ENCODE data around the gene RRAGD. TPM values are rescaled to one million over a fixed set of nuclear protein-coding genes. Genes with fewer than 3 reads are reported as not detected.

Gene RRAGD
- total and polyA plus RNA-seq, 4 donors = 4.7 to 6.7 (median 5.6) TPM

DNA sequence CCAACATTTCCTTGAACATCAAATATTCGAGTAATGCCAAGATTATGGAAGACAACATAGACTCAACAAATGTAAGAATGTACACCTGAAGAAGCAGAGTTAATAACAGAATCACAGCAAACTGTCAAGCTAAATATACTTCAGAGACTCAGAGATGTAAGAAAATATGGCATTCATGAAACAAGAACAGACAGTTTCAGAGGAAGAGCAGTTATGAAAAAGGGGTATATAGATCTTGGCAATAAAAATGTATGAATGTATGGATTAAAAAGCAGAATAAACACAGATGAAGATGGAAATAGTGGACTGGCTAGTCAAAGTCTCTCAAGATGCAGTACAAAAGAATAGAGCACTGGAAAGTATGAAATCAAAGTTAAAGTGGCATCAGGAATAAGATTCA, 18.4 kb downstream of the RRAGD start:
- TF ChIP-seq, protein P1, sequence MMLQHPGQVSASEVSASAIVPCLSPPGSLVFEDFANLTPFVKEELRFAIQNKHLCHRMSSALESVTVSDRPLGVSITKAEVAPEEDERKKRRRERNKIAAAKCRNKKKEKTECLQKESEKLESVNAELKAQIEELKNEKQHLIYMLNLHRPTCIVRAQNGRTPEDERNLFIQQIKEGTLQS (IDR thresholded peaks at IDR 0.05) = no peak
- TF ChIP-seq FOXA2 (IDR thresholded peaks at IDR 0.05) (no peak), FOXA1 (IDR thresholded peaks at IDR 0.05) (no peak), CTCF (IDR thresholded peaks at IDR 0.05; ENCODE audit: low read depth, low read length, missing input control) (no peak), MAX (IDR thresholded peaks at IDR 0.05) (no peak), TAF1 (conservative IDR thresholded peaks at IDR 0.05) (no peak), JUND (IDR thresholded peaks at IDR 0.05) (no peak), HNF4G (IDR thresholded peaks at IDR 0.05) (no peak), GABPA (IDR thresholded peaks at IDR 0.05 in 1 of 2, conservative IDR thresholded peaks at IDR 0.05 in 1 of 2) (no peak), SP1 (IDR thresholded peaks at IDR 0.05) (no peak), RXRA (IDR thresholded peaks at IDR 0.05) (no peak), RAD21 (IDR thresholded peaks at IDR 0.05) (no peak)
- TF ChIP-seq, protein P2, sequence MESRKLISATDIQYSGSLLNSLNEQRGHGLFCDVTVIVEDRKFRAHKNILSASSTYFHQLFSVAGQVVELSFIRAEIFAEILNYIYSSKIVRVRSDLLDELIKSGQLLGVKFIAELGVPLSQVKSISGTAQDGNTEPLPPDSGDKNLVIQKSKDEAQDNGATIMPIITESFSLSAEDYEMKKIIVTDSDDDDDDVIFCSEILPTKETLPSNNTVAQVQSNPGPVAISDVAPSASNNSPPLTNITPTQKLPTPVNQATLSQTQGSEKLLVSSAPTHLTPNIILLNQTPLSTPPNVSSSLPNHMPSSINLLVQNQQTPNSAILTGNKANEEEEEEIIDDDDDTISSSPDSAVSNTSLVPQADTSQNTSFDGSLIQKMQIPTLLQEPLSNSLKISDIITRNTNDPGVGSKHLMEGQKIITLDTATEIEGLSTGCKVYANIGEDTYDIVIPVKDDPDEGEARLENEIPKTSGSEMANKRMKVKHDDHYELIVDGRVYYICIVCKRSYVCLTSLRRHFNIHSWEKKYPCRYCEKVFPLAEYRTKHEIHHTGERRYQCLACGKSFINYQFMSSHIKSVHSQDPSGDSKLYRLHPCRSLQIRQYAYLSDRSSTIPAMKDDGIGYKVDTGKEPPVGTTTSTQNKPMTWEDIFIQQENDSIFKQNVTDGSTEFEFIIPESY (IDR thresholded peaks at IDR 0.05) = no peak
- H3K9me3 ChIP-seq (ENCODE audit: control insufficient read depth in 4 of 4, low read length in 3 of 4) = no peaks in the 10 kb centered on the region
- H3K27me3 ChIP-seq (ENCODE audit: control insufficient read depth in 4 of 4, insufficient read depth in 4 of 4, low read length in 3 of 4) = no peaks in the 10 kb centered on the region
- DNase-seq (ENCODE audit: low spot score) = no peak
- H3K27ac ChIP-seq (ENCODE audit: low read depth in 1 of 2, low read length in 2 of 2) = no peak overlapping the region
- 93% methylated on average over 1 of the region's 1 CpG for WGBS
- no peak overlapping the region for H3K4me3 ChIP-seq (ENCODE audit: low read depth in 1 of 3, low read length in 3 of 3)
- no peaks in the 10 kb centered on the region for H3K36me3 ChIP-seq (ENCODE audit: control insufficient read depth in 4 of 4, insufficient read depth in 3 of 4, low read depth in 1 of 4, low read length in 3 of 4)
- H3K9ac ChIP-seq (ENCODE audit: low read depth in 1 of 2, low read length in 2 of 2) = no peak overlapping the region
- H3K4me1 ChIP-seq (ENCODE audit: control insufficient read depth in 4 of 4, insufficient read depth in 4 of 4, low read length in 3 of 4) = no peaks in the 10 kb centered on the region

DNA sequence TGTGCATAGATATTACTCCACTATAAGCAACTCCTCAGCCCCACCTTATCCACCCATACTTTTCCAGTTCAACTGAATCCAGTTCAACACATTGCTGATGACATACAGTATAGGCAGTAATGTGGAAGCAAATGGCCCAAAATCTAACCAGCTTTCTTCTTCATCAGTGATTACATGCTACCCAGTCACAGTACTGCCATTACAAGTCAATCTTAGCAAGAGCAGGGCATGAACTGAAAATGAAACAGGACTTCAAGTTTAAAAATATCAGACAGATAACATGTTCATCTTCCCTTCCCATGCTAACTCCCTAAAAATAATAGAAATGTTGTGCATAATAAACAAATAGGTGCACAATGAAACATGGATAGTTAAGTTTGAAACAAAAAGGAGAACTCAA, 19.2 kb downstream of the RRAGD start:
- Histone ChIP-seq H3K27ac (ENCODE audit: low read depth in 1 of 2, low read length in 2 of 2) (no peak overlapping the region), H3K4me3 (ENCODE audit: low read depth in 1 of 3, low read length in 3 of 3) (no peak overlapping the region), H3K9ac (ENCODE audit: low read depth in 1 of 2, low read length in 2 of 2) (no peak overlapping the region), H3K4me1 (ENCODE audit: control insufficient read depth in 4 of 4, insufficient read depth in 4 of 4, low read length in 3 of 4) (no peaks in the 10 kb centered on the region), H3K9me3 (ENCODE audit: control insufficient read depth in 4 of 4, low read length in 3 of 4) (no peaks in the 10 kb centered on the region), H3K27me3 (ENCODE audit: control insufficient read depth in 4 of 4, insufficient read depth in 4 of 4, low read length in 3 of 4) (no peaks in the 10 kb centered on the region), H3K36me3 (ENCODE audit: control insufficient read depth in 4 of 4, insufficient read depth in 3 of 4, low read depth in 1 of 4, low read length in 3 of 4) (no peaks in the 10 kb centered on the region)
- no peak for TF ChIP-seq CTCF (IDR thresholded peaks at IDR 0.05; ENCODE audit: low read depth, low read length, missing input control)
- no peak for TF ChIP-seq FOXA1 (IDR thresholded peaks at IDR 0.05)
- no peak for TF ChIP-seq JUND (IDR thresholded peaks at IDR 0.05)
- no peak for TF ChIP-seq SP1 (IDR thresholded peaks at IDR 0.05)
- TF ChIP-seq EGR1 (IDR thresholded peaks at IDR 0.05; ENCODE audit: low read depth in 2 of 2) = no peak
- no peak for TF ChIP-seq TAF1 (conservative IDR thresholded peaks at IDR 0.05)
- TF ChIP-seq, protein P1 (IDR thresholded peaks at IDR 0.05) = no peak
- TF ChIP-seq YY1 (IDR thresholded peaks at IDR 0.05) = no peak
- TF ChIP-seq NR2F2 (IDR thresholded peaks at IDR 0.05) = no peak
- TF ChIP-seq RXRA (IDR thresholded peaks at IDR 0.05) = no peak
- no peak for TF ChIP-seq HNF4A (conservative IDR thresholded peaks at IDR 0.05)
- TF ChIP-seq RAD21 (IDR thresholded peaks at IDR 0.05) = no peak
- no peak for TF ChIP-seq GABPA (IDR thresholded peaks at IDR 0.05 in 1 of 2, conservative IDR thresholded peaks at IDR 0.05 in 1 of 2)
- no peak for TF ChIP-seq HNF4G (IDR thresholded peaks at IDR 0.05)
- TF ChIP-seq, protein P3, sequence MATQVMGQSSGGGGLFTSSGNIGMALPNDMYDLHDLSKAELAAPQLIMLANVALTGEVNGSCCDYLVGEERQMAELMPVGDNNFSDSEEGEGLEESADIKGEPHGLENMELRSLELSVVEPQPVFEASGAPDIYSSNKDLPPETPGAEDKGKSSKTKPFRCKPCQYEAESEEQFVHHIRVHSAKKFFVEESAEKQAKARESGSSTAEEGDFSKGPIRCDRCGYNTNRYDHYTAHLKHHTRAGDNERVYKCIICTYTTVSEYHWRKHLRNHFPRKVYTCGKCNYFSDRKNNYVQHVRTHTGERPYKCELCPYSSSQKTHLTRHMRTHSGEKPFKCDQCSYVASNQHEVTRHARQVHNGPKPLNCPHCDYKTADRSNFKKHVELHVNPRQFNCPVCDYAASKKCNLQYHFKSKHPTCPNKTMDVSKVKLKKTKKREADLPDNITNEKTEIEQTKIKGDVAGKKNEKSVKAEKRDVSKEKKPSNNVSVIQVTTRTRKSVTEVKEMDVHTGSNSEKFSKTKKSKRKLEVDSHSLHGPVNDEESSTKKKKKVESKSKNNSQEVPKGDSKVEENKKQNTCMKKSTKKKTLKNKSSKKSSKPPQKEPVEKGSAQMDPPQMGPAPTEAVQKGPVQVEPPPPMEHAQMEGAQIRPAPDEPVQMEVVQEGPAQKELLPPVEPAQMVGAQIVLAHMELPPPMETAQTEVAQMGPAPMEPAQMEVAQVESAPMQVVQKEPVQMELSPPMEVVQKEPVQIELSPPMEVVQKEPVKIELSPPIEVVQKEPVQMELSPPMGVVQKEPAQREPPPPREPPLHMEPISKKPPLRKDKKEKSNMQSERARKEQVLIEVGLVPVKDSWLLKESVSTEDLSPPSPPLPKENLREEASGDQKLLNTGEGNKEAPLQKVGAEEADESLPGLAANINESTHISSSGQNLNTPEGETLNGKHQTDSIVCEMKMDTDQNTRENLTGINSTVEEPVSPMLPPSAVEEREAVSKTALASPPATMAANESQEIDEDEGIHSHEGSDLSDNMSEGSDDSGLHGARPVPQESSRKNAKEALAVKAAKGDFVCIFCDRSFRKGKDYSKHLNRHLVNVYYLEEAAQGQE (IDR thresholded peaks at IDR 0.05) = no peak
- no peak for DNase-seq (ENCODE audit: low spot score)

Measured in liver (tissue), 9 donors.